HL-60 (cell line): ENCODE results near the gene EHD4.

Source experiments
- GABPA ChIP-seq: IDR thresholded peaks from 2 replicates; pipeline ENCODE4 v1.6.1; 2012; ENCODE audit warnings: low read depth
- TF ChIP-seq, protein P1 (sequence below): IDR thresholded peaks from one replicate; pipeline ENCODE4 v1.5.1; 2011; ENCODE audit warnings: low read length, control low read depth, inconsistent platforms; ENCODE audit not compliant: insufficient read depth

DNA sequence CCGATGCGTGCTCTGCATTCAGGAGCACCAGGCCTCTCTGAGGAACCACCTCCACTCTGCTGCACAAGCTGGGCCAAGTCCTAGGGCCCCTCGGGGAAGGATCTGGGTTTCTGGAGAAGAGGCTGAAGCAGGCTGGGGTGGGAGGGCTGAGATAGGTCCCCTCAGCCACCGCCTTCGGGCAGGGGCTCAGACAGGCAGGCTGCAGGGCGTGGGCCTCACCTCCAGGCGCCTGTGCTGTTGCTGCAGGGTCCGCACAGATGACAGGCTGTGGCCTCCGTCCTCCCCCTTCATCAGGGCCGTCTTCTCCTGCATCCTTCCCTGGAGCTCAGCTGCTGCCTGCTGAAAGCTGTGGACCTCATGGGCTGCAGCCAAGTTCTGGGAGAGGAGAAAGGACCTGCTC lies 118.5 kb downstream of the EHD4 start:
- TF ChIP-seq, protein P1, sequence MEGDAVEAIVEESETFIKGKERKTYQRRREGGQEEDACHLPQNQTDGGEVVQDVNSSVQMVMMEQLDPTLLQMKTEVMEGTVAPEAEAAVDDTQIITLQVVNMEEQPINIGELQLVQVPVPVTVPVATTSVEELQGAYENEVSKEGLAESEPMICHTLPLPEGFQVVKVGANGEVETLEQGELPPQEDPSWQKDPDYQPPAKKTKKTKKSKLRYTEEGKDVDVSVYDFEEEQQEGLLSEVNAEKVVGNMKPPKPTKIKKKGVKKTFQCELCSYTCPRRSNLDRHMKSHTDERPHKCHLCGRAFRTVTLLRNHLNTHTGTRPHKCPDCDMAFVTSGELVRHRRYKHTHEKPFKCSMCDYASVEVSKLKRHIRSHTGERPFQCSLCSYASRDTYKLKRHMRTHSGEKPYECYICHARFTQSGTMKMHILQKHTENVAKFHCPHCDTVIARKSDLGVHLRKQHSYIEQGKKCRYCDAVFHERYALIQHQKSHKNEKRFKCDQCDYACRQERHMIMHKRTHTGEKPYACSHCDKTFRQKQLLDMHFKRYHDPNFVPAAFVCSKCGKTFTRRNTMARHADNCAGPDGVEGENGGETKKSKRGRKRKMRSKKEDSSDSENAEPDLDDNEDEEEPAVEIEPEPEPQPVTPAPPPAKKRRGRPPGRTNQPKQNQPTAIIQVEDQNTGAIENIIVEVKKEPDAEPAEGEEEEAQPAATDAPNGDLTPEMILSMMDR: no peak
- TF ChIP-seq GABPA: no peak
